Lower leg skin (tissue), 3 donors: Measurements from ENCODE around the gene JADE3.

ENCODE experiments used
- CTCF ChIP-seq, 3 donors: fragments of 450-650 bp; IDR thresholded peaks; one replicate each; pipeline ENCODE4 v1.5.1; 2016; ENCODE audit warnings: antibody characterized with exemption in 3 of 3, mild to moderate bottlenecking in 3 of 3, moderate library complexity in 2 of 3
- POLR2A ChIP-seq, 2 donors: fragments of 450-650 bp; IDR thresholded peaks; one replicate each; pipeline ENCODE4 v1.6.1; 2016 to 2017; ENCODE audit warnings: antibody characterized with exemption in 2 of 2, mild to moderate bottlenecking in 1 of 2, moderate library complexity in 1 of 2

DNA sequence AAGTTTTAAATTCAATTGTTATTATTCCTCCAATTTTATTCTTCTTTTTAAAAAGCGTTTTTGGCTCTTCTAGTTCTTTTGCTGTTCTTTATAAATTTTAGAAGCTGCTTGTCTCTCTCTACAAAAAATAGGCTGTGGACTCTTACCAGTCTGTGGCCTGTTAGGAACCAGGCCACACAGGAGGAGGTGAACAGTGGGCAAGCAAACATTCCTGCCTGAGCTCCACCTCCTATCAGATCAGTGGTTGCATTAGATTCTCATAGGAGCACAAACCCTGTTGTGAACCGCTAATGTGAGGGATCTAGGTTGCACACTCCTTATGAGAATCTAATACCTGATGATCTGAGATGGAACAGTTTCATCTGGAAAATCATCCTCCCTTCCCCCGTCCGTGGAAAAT, 23.1 kb downstream of the JADE3 start:
- TF ChIP-seq CTCF (IDR thresholded peaks at IDR 0.05) (no peak), POLR2A (IDR thresholded peaks at IDR 0.05) (no peak)
